ENCODE results near the gene SND1. TPM values are rescaled to one million over a fixed set of nuclear protein-coding genes. Genes with fewer than 3 reads are reported as not detected.

SND1 gene
- total and polyA plus RNA-seq, 7 donors: 29.2 to 72.8 (median 48.2) TPM

DNA sequence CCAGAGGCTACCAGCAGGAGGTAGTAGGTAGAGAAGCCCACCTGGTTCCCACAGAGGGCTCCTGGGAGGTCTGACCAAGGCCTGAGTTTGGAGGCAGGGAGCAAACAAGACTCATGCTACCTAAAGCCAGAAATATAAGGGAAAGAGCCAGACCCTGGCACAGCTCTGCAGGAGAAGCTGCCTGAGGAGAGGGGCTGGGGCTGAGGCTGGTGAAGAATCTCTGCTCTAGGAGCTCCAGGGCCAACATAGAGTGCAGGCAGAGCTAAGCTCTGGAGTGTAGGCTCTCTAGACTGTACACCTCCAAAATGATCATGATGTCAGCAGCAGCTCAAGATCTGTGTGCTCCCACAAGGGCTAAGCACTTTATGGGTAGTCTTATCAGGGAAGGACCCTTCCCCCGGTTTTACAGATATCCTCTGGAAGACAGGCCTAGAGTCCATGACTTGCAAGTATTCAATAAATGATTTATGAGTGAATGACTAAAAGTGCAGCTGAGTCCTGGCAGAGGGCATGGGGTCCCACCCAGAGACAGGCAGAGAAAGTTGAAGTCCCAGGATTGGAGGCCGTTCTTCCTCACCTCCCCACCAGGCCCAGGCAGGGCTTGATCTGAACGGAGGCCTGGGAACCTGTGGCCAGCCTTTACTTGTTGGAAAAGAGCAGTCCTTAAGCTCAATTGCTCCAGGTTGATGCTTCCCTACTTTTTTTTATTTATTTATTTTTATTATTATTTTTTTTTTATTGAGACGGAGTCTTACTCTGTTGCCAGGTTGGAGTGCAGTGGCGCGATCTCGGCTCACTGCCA lies 450.7 kb downstream of the SND1 start:
- Histone ChIP-seq H3K4me3 (no peak overlapping the region), H3K9me3 (no peaks in the 10 kb centered on the region), H3K4me1 (no peaks in the 10 kb centered on the region), H3K27me3 (ENCODE audit: insufficient read depth in 3 of 3, low read length in 2 of 3) (peaks cover 0 to 27% (median 11%) of the 10 kb centered on the region in 3 donors), H3K36me3 (ENCODE audit: insufficient read depth in 1 of 2, low read depth in 1 of 2) (no peaks in the 10 kb centered on the region), H3K27ac (no peak overlapping the region)
- peak in 1 of 2 donors; percentile 36 for DNase-seq
- TF ChIP-seq CTCF (IDR thresholded peaks at IDR 0.05): no peak
- no peak for ATAC-seq
- intact Hi-C loops (cut with DNase I): no loop called here
- WGBS, 3 donors: 77 to 83% (median 81%) methylated on average over 7 of the region's 7 CpGs

- ATAC-seq (peak in 3 of 4 donors; percentile 37 to 43 (median 42)), DNase-seq (peak; percentile 54 to 70)
- no peaks in the 10 kb centered on the region for H3K4me1 ChIP-seq
These were observed 451.6 kb downstream of the SND1 start for GRCh38 chr7:128103498-128104107.

GRCh38 chr7:128104108-128104742 lies 452.2 kb downstream of the SND1 start:
- WGBS, 3 donors: 0 to 1% (median 1%) methylated on average over 40 to 59 of the region's 59 CpGs
- intact Hi-C loops (cut with DNase I): no loop called here
- H3K27me3 ChIP-seq (ENCODE audit: insufficient read depth in 3 of 3, low read length in 2 of 3): peaks cover 0 to 27% (median 11%) of the 10 kb centered on the region in 3 donors
- DNase-seq: peak; percentile 33 to 65
- H3K4me1 ChIP-seq: no peaks in the 10 kb centered on the region
- no peak for TF ChIP-seq CTCF (IDR thresholded peaks at IDR 0.05)
- peak overlapping the region; percentile 53 for H3K4me3 ChIP-seq
- H3K9me3 ChIP-seq: no peaks in the 10 kb centered on the region
- peak; percentile 16 to 52 (median 30) for ATAC-seq
- H3K27ac ChIP-seq: no peak overlapping the region
- no peaks in the 10 kb centered on the region for H3K36me3 ChIP-seq (ENCODE audit: insufficient read depth in 1 of 2, low read depth in 1 of 2)

More at GRCh38 chr7:128103498-128104107, 451.6 kb downstream of the SND1 start:
- peak overlapping the region; percentile 53 for H3K4me3 ChIP-seq
- 7 to 12% (median 11%) methylated on average over 42 to 44 of the region's 44 CpGs for whole genome bisulfite sequencing, 3 donors
- H3K27ac ChIP-seq: no peak overlapping the region
- H3K27me3 ChIP-seq (ENCODE audit: insufficient read depth in 3 of 3, low read length in 2 of 3): peaks cover 0 to 27% (median 11%) of the 10 kb centered on the region in 3 donors
- H3K36me3 ChIP-seq (ENCODE audit: insufficient read depth in 1 of 2, low read depth in 1 of 2): no peaks in the 10 kb centered on the region
- intact Hi-C loops (cut with DNase I): no loop called here
- H3K9me3 ChIP-seq: no peaks in the 10 kb centered on the region
- no peak for TF ChIP-seq CTCF (IDR thresholded peaks at IDR 0.05)

GRCh38 chr7:128105228-128106022 lies 453.4 kb downstream of the SND1 start:
- Histone ChIP-seq H3K4me1 (no peaks in the 10 kb centered on the region), H3K9me3 (no peaks in the 10 kb centered on the region), H3K36me3 (ENCODE audit: insufficient read depth in 1 of 2, low read depth in 1 of 2) (no peaks in the 10 kb centered on the region), H3K27ac (no peak overlapping the region), H3K4me3 (no peak overlapping the region), H3K27me3 (ENCODE audit: insufficient read depth in 3 of 3, low read length in 2 of 3) (peaks cover 0 to 27% (median 11%) of the 10 kb centered on the region in 3 donors)
- intact Hi-C loops (cut with DNase I): no loop called here
- no peak for TF ChIP-seq CTCF (IDR thresholded peaks at IDR 0.05)
- ATAC-seq (no peak), DNase-seq (peak in 1 of 2 donors; percentile 34)
- WGBS, 3 donors: 76 to 78% (median 78%) methylated on average over 11 of the region's 11 CpGs
